Panc1 (cell line): ENCODE data around the gene GJB6. TPM values are rescaled to one million over a fixed set of nuclear protein-coding genes. Genes with fewer than 3 reads are reported as not detected.

Experiments
- ATAC-seq: fragments of 200-7000 bp; cut with Tn5 transposase; 2 replicates; pipeline ENCODE4 v1.9.1; 2020; ENCODE audit warnings: mild to moderate bottlenecking, moderate library complexity
- BruUV-seq: library from RNA; stranded (reverse); fragments of 400-500 nt; replicated peaks from 2 replicates; lab custom pipeline; 2021; lab: Mats Ljungman, UMichigan
- CTCF ChIA-PET: fragments of 300-600 bp; sonication (Branson Sonifier 250); formaldehyde crosslinking; loops from one replicate; lab custom pipeline; 2022; ENCODE audit warnings: antibody characterized with exemption; lab: Charles Lee
- POLR2A ChIA-PET: fragments of 300-600 bp; sonication (Branson Sonifier 250); formaldehyde crosslinking; loops from one replicate; lab custom pipeline; 2022; ENCODE audit warnings: antibody characterized with exemption; lab: Charles Lee
- DNase-seq: peaks from one replicate; pipeline ENCODE4 v3.0.0-alpha.2; 2010; ENCODE audit warnings: low read depth, low spot score
- H3K27ac ChIP-seq: 2 replicates; pipeline ENCODE4 v1.5.1; 2011; ENCODE audit warnings: mild to moderate bottlenecking, low read length, inconsistent platforms
- H3K27me3 ChIP-seq: fragments of 200-500 bp; sonication (Bioruptor generic); 2 replicates; pipeline ENCODE4 v1.6.0; 2014; ENCODE audit warnings: low read length, inconsistent platforms; ENCODE audit not compliant: control insufficient read depth, insufficient read depth
- H3K36me3 ChIP-seq: fragments of 200-500 bp; sonication (Bioruptor generic); 2 replicates; pipeline ENCODE4 v1.5.1; 2014; ENCODE audit warnings: inconsistent platforms, mild to moderate bottlenecking, low read length, moderate library complexity; ENCODE audit not compliant: control insufficient read depth, insufficient read depth
- H3K4me1 ChIP-seq: 2 replicates; pipeline ENCODE4 v1.5.1; 2011; ENCODE audit warnings: inconsistent platforms, mild to moderate bottlenecking, low read length, moderate library complexity; ENCODE audit not compliant: control insufficient read depth, insufficient read depth
- H3K4me3 ChIP-seq, 2 experiments: 2 replicates each; pipeline ENCODE4 v1.5.1; 2011 to 2012; ENCODE audit warnings: low read depth in 2 of 2, low read length in 2 of 2, mild to moderate bottlenecking in 2 of 2, inconsistent platforms in 1 of 2, moderate library complexity in 1 of 2
- H3K9me3 ChIP-seq: fragments of 200-500 bp; sonication (Bioruptor generic); 2 replicates; pipeline ENCODE4 v1.5.1; 2014; ENCODE audit warnings: low read depth, mild to moderate bottlenecking, inconsistent platforms, low read length, moderate library complexity; ENCODE audit not compliant: control insufficient read depth, insufficient read depth
- POLR2AphosphoS5 ChIP-seq: IDR thresholded peaks from 2 replicates; pipeline ENCODE4 v1.6.1; 2012; ENCODE audit warnings: mild to moderate bottlenecking, low read depth, low read length, moderate library complexity
- REST ChIP-seq, 2 experiments: IDR thresholded peaks; 2 replicates each; pipeline ENCODE4 v1.6.1; 2011 to 2012; ENCODE audit warnings: low read depth in 2 of 2, control low read depth in 1 of 2, low read length in 1 of 2, mild to moderate bottlenecking in 1 of 2, moderate library complexity in 1 of 2; ENCODE audit not compliant: insufficient read depth in 1 of 2
- SIN3A ChIP-seq: IDR thresholded peaks from 2 replicates; pipeline ENCODE4 v1.6.1; 2012; ENCODE audit warnings: low read depth, mild to moderate bottlenecking, low read length, moderate library complexity, borderline replicate concordance; ENCODE audit not compliant: insufficient read depth
- TCF7L2 ChIP-seq: IDR thresholded peaks from 2 replicates; pipeline ENCODE4 v1.6.1; 2011; ENCODE audit warnings: mild to moderate bottlenecking, low read depth, low read length, inconsistent platforms
- in situ Hi-C: cut with HindIII; loops from 2 replicates; pipeline ENCODE4 v1.10.0; 2016; ENCODE audit warnings: low sequenced_read_pairs, low pct_unique_long_range_greater_than_20kb
- intact Hi-C: fragments of 100-400 bp; cut with micrococcal nuclease; formaldehyde crosslinking; loops from one replicate; pipeline ENCODE4 v1.10.0; 2022; ENCODE audit not compliant: unreplicated experiment
- total RNA-seq: library from RNA; stranded (reverse); gene quantifications from one replicate; pipeline ENCODE4 v1.2.1, GENCODE V29; 2021; ENCODE audit not compliant: unreplicated experiment
- TF ChIP-seq, protein P1 (sequence below): fragments of 450-650 bp; IDR thresholded peaks from 2 replicates; pipeline ENCODE4 v1.5.1; 2017; ENCODE audit warnings: mild to moderate bottlenecking

GJB6 gene
- total RNA-seq, 1 experiment from 2014 or later: 6.3 TPM

GRCh38 chr13:20175907-20176652, 56.0 kb downstream of the GJB6 start:
- in situ Hi-C loops (no loop called here), intact Hi-C loops (no loop called here)
- Histone ChIP-seq H3K27me3 (no peaks in the 10 kb centered on the region), H3K36me3 (no peaks in the 10 kb centered on the region), H3K4me3 (no peak overlapping the region), H3K27ac (no peak overlapping the region), H3K9me3 (no peaks in the 10 kb centered on the region), H3K4me1 (0 out of 2 replicates have a peak, but pooled peaks cover 5% of the 10 kb centered on the region)
- no peak for DNase-seq
- ATAC-seq: no peak
- ChIA-PET POLR2A (no interaction called here), CTCF (no interaction called here)
- no peak for TF ChIP-seq POLR2AphosphoS5
- TF ChIP-seq REST (IDR thresholded peaks at IDR 0.05; ENCODE audit: insufficient read depth in 1 of 2, low read depth in 2 of 2, low read length in 1 of 2): no peak
- TF ChIP-seq TCF7L2: no peak
- no peak for TF ChIP-seq SIN3A
- TF ChIP-seq, protein P1, sequence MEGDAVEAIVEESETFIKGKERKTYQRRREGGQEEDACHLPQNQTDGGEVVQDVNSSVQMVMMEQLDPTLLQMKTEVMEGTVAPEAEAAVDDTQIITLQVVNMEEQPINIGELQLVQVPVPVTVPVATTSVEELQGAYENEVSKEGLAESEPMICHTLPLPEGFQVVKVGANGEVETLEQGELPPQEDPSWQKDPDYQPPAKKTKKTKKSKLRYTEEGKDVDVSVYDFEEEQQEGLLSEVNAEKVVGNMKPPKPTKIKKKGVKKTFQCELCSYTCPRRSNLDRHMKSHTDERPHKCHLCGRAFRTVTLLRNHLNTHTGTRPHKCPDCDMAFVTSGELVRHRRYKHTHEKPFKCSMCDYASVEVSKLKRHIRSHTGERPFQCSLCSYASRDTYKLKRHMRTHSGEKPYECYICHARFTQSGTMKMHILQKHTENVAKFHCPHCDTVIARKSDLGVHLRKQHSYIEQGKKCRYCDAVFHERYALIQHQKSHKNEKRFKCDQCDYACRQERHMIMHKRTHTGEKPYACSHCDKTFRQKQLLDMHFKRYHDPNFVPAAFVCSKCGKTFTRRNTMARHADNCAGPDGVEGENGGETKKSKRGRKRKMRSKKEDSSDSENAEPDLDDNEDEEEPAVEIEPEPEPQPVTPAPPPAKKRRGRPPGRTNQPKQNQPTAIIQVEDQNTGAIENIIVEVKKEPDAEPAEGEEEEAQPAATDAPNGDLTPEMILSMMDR: no peak
- BruUV-seq: no TSS peak

DNA sequence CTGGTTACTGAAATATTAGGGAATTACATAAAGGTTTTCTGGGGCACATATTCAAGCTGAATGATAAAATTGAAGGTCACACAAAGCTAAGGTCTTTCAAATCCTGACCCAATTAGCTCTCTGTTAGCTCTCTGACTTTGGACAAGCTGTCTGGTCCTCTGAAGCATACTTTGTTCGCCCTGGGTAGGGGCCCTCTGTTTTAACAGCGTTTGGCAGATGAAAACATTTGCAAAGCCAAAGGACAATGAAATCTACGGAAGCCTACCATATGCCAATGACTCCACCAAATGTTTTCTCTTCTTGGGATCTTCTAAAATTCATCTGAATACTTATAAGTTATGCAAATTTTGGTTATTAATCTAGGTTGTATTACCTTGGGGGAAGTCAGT, 56.7 kb downstream of the GJB6 start:
- in situ Hi-C loops (no loop called here), intact Hi-C loops (no loop called here)
- Histone ChIP-seq H3K9me3 (no peaks in the 10 kb centered on the region), H3K4me1 (0 out of 2 replicates have a peak, but pooled peaks cover 5% of the 10 kb centered on the region), H3K36me3 (no peaks in the 10 kb centered on the region), H3K4me3 (no peak overlapping the region), H3K27ac (no peak overlapping the region), H3K27me3 (no peaks in the 10 kb centered on the region)
- ChIA-PET POLR2A (no interaction called here), CTCF (no interaction called here)
- ATAC-seq: no peak
- BruUV-seq: no TSS peak
- DNase-seq: no peak
- TF ChIP-seq, protein P1: no peak
- TF ChIP-seq TCF7L2 (no peak), SIN3A (no peak), REST (IDR thresholded peaks at IDR 0.05; ENCODE audit: insufficient read depth in 1 of 2, low read depth in 2 of 2, low read length in 1 of 2) (no peak), POLR2AphosphoS5 (no peak)
